RWPE2 (cell line): ENCODE data around the gene PUSL1.

Experiments
- ATAC-seq: fragments of 200-7000 bp; cut with Tn5 transposase; 3 replicates; pipeline ENCODE4 v1.9.1; 2021; ENCODE audit warnings: low read depth
- DNase-seq: peaks from one replicate; pipeline ENCODE4 v3.0.0-alpha.2; 2020; ENCODE audit warnings: low spot score
- H3K27ac ChIP-seq: fragments of 450-650 bp; 2 replicates; pipeline ENCODE4 v1.5.1; 2017; ENCODE audit warnings: mild to moderate bottlenecking; ENCODE audit not compliant: poor library complexity, severe bottlenecking
- H3K27me3 ChIP-seq: fragments of 250-450 bp; sonication (Bioruptor Pico); 2 replicates; pipeline ENCODE4 v1.5.1; 2021; ENCODE audit warnings: mild to moderate bottlenecking, moderate library complexity; ENCODE audit not compliant: insufficient read depth, poor library complexity, severe bottlenecking
- H3K36me3 ChIP-seq: fragments of 250-450 bp; sonication (Bioruptor Pico); 2 replicates; pipeline ENCODE4 v1.5.1; 2020; ENCODE audit warnings: low read depth, mild to moderate bottlenecking, moderate library complexity
- H3K4me1 ChIP-seq: fragments of 250-450 bp; sonication (Bioruptor Pico); 2 replicates; pipeline ENCODE4 v1.5.1; 2021; ENCODE audit warnings: mild to moderate bottlenecking, moderate library complexity; ENCODE audit not compliant: insufficient read depth, poor library complexity, severe bottlenecking
- H3K4me3 ChIP-seq: fragments of 250-450 bp; sonication (Bioruptor Pico); 2 replicates; pipeline ENCODE4 v1.5.1; 2021; ENCODE audit warnings: mild to moderate bottlenecking, moderate library complexity; ENCODE audit not compliant: severe bottlenecking
- H3K9me3 ChIP-seq: fragments of 250-450 bp; sonication (Bioruptor Pico); 2 replicates; pipeline ENCODE4 v1.5.1; 2021; ENCODE audit warnings: mild to moderate bottlenecking, moderate library complexity; ENCODE audit not compliant: severe bottlenecking
- TF ChIP-seq, protein P1 (sequence below): fragments of 450-650 bp; IDR thresholded peaks from one replicate; pipeline ENCODE4 v1.5.1; 2017; ENCODE audit warnings: mild to moderate bottlenecking, moderate library complexity; ENCODE audit not compliant: poor library complexity, severe bottlenecking

The PUSL1 gene

DNA sequence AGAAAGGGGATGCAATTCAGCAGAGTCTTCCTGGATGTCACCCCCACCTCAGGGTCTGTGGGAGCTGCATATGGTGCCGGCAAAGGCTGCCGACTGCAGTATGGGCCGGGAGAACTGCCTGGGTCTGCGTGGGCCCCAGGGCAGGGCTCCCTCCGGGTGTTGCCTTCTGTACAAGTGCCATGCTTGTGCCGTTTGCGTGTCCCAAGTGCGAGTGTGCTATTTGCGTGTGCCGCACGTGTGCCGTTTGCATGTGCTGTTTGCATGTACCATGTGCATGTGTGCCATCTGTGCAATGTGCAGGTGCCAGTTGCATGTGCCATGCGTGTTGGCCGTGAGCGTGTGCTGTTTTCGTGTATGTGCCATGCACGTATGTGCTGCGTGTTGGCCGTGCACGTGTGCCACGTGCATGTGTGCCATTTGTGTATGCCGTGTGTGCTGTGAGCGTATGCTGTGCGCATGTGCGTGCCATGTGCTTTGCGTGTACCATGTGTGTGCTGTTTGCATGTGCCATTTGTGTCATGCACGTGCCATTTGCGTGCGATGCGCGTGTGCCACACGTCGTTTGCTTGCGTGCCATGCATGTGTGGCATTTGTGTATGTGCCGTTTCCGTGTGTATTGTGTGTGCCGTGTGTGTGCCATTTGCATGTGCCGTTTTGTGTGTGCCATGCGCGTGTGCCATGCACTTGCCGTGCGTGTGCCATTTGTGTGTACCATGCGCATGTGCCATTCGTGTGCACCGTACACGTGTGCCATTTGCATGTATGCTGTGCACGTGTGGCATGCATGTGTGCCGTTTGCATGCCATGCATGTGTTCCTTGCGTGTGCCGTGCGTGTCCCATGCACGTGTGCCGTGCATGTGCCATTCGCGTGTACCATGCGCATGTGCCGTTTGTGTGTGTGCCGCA, 21.2 kb downstream of the PUSL1 start:
- Histone ChIP-seq H3K9me3 (no peaks in the 10 kb centered on the region), H3K27me3 (no peaks in the 10 kb centered on the region), H3K36me3 (no peaks in the 10 kb centered on the region), H3K27ac (no peak overlapping the region), H3K4me3 (no peak overlapping the region), H3K4me1 (peaks cover 17% of the 10 kb centered on the region)
- TF ChIP-seq, protein P1, sequence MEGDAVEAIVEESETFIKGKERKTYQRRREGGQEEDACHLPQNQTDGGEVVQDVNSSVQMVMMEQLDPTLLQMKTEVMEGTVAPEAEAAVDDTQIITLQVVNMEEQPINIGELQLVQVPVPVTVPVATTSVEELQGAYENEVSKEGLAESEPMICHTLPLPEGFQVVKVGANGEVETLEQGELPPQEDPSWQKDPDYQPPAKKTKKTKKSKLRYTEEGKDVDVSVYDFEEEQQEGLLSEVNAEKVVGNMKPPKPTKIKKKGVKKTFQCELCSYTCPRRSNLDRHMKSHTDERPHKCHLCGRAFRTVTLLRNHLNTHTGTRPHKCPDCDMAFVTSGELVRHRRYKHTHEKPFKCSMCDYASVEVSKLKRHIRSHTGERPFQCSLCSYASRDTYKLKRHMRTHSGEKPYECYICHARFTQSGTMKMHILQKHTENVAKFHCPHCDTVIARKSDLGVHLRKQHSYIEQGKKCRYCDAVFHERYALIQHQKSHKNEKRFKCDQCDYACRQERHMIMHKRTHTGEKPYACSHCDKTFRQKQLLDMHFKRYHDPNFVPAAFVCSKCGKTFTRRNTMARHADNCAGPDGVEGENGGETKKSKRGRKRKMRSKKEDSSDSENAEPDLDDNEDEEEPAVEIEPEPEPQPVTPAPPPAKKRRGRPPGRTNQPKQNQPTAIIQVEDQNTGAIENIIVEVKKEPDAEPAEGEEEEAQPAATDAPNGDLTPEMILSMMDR, result no peak
- ATAC-seq, result no peak
- DNase-seq, result no peak

DNA sequence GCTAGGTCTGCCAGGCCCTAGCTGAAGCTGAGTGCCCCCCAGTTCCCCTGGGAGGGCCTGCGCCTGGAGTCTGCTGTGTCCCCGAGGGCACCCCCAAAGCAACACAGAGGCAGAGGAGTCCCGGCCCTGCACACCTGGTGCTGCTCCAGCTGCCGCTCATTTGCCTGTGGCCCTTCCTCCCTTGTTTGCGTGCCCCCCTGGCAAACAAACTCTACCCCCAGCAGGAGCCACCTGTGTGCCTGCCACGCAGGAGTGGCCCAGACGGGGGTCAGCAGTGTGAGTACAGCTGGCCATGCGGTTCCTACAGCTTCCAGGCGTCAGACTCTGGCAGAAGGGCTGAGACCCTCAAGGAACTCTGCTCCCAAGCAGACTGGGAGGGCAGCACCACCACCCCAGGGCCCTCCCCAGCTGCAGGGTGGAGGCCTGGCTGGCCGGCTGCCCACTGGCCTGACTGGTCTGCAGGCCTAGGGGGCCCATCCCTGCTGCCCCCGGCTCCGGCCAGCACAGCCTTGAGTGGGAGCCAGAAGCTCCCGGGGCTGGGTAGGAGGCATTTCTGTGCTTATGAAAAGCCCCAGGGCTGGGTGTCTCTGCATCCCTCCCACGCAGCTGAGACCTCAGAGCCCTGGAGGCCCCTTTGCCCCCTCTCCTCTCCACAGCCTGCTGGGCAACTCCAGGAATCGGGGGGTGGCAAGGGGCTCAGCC, 22.1 kb downstream of the PUSL1 start:
- H3K4me1 ChIP-seq, result peaks cover 17% of the 10 kb centered on the region
- TF ChIP-seq, protein P1, result no peak
- H3K4me3 ChIP-seq, result no peak overlapping the region
- no peaks in the 10 kb centered on the region for H3K9me3 ChIP-seq
- H3K36me3 ChIP-seq, result no peaks in the 10 kb centered on the region
- H3K27me3 ChIP-seq, result no peaks in the 10 kb centered on the region
- no peak for DNase-seq
- ATAC-seq, result peak; percentile 7
- peak overlapping the region; percentile 24 for H3K27ac ChIP-seq

DNA sequence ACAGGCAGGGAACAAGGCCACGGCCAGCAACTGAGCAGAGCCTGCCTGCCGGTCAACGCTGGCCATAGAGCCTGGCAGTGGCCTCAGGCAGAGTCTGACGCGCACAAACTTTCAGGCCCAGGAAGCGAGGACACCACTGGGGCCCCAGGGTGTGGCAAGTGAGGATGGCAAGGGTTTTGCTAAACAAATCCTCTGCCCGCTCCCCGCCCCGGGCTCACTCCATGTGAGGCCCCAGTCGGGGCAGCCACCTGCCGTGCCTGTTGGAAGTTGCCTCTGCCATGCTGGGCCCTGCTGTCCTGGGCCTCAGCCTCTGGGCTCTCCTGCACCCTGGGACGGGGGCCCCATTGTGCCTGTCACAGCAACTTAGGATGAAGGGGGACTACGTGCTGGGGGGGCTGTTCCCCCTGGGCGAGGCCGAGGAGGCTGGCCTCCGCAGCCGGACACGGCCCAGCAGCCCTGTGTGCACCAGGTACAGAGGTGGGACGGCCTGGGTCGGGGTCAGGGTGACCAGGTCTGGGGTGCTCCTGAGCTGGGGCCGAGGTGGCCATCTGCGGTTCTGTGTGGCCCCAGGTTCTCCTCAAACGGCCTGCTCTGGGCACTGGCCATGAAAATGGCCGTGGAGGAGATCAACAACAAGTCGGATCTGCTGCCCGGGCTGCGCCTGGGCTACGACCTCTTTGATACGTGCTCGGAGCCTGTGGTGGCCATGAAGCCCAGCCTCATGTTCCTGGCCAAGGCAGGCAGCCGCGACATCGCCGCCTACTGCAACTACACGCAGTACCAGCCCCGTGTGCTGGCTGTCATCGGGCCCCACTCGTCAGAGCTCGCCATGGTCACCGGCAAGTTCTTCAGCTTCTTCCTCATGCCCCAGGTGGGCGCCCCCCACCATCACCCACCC, 22.9 kb downstream of the PUSL1 start, which contains the start of gene TAS1R3:
TAS1R3 (plus strand) TSS at position 213 of the 898 bp plus-strand sequence; CDS start at position 279, 66 bp downstream.
- ATAC-seq (peak; percentile 20), DNase-seq (no peak)
- TF ChIP-seq, protein P1, result no peak
- H3K36me3 ChIP-seq, result peaks cover 3% of the 10 kb centered on the region; the same call in 1 of the 2 replicates
- H3K27me3 ChIP-seq, result no peaks in the 10 kb centered on the region
- H3K4me1 ChIP-seq, result peaks cover 17% of the 10 kb centered on the region
- H3K27ac ChIP-seq, result peak within 1 kb of the TSS; percentile 24
- H3K4me3 ChIP-seq, result no peak within 1 kb of the TSS
- no peaks in the 10 kb centered on the region for H3K9me3 ChIP-seq

DNA sequence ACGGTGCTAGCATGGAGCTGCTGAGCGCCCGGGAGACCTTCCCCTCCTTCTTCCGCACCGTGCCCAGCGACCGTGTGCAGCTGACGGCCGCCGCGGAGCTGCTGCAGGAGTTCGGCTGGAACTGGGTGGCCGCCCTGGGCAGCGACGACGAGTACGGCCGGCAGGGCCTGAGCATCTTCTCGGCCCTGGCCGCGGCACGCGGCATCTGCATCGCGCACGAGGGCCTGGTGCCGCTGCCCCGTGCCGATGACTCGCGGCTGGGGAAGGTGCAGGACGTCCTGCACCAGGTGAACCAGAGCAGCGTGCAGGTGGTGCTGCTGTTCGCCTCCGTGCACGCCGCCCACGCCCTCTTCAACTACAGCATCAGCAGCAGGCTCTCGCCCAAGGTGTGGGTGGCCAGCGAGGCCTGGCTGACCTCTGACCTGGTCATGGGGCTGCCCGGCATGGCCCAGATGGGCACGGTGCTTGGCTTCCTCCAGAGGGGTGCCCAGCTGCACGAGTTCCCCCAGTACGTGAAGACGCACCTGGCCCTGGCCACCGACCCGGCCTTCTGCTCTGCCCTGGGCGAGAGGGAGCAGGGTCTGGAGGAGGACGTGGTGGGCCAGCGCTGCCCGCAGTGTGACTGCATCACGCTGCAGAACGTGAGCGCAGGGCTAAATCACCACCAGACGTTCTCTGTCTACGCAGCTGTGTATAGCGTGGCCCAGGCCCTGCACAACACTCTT, 23.8 kb downstream of the PUSL1 start:
- H3K4me3 ChIP-seq, result no peak overlapping the region
- H3K27me3 ChIP-seq, result no peaks in the 10 kb centered on the region
- peaks cover 17% of the 10 kb centered on the region for H3K4me1 ChIP-seq
- no peaks in the 10 kb centered on the region for H3K9me3 ChIP-seq
- H3K36me3 ChIP-seq, result peaks cover 12% of the 10 kb centered on the region
- DNase-seq, result no peak
- TF ChIP-seq, protein P1, result no peak
- ATAC-seq, result no peak; the same call in 2 of the 3 replicates
- no peak overlapping the region for H3K27ac ChIP-seq
